ENCODE data around the gene GZMM.

Gene GZMM

DNA sequence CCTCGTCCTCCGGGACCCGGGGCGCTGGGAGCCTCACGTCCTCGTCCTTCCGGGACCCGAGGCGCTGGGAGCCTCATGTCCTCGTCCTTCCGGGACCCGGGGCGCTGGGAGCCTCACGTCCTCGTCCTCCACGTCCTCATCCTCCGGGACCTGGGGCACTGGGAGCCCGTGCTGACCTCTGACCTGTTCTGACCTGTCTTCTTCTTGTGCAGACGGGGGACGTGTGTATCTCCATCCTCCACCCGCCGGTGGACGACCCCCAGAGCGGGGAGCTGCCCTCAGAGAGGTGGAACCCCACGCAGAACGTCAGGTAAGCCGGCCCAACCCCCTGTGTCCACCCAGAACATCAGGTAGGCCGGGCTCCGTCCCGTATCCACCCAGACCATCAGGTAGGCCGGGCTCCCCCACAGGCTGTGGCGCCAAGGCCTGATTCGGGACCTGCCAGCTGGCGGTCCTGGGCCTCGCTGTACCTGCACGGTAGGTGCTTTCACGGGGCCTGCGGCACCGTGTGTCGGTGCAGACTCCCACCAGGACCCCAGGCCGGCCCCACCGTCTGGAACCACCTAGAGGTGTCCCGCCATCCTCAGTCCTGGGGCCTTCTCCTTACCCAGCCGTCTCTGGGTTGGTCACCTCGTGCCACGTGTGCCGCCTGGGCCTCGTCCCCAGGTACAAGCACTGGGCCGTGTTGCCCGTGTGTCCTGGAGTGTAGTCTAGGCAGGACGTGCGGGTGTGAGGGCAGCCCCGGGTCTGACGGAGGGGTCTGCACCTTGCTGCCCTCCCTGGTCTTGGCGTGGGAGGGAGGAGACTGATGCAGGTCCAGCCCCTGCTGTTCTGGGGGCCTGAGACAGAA, 7.6 kb upstream of the GZMM start:
- no peak overlapping the region for H3K27ac ChIP-seq (ENCODE audit: low read depth, low read length, severe bottlenecking)
- H3K9me3 ChIP-seq (ENCODE audit: control insufficient read depth, low read length): no peaks in the 10 kb centered on the region
- H3K36me3 ChIP-seq (ENCODE audit: control insufficient read depth, insufficient read depth, low read length): peaks cover 63% of the 10 kb centered on the region
- H3K4me3 ChIP-seq (ENCODE audit: extremely low read depth, insufficient read depth, low read length, poor library complexity, severe bottlenecking): no peak overlapping the region
- H3K4me1 ChIP-seq (ENCODE audit: control insufficient read depth, insufficient read depth, low read length, poor library complexity, severe bottlenecking): peaks cover 11% of the 10 kb centered on the region
- WGBS, 2 experiments (ENCODE audit: insufficient coverage in 2 of 2): 95 to 96% methylated on average over 53 to 55 of the region's 55 CpGs

DNA sequence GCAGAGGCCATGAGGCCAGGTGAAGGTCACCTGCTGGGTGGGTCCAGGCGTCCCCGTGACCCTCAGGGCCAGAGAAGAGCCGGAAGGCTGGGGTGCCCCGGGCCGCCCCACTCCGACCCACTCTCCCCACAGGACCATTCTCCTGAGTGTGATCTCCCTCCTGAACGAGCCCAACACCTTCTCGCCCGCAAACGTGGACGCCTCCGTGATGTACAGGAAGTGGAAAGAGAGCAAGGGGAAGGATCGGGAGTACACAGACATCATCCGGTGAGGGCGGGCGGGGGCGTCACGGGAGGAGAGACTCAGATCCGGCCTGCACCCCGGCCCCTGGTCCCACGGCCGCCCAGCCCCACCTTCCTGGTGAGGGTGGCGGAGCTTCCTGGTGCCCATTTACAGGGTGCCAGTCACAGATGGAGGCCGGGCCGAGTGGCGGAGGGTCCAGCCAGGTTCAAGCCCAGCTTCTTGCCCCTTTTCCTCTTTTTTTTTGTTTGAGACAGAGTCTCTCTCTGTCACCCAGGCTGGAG, 6.9 kb upstream of the GZMM start:
- Histone ChIP-seq H3K36me3 (ENCODE audit: control insufficient read depth, insufficient read depth, low read length) (peaks cover 70% of the 10 kb centered on the region), H3K4me1 (ENCODE audit: control insufficient read depth, insufficient read depth, low read length, poor library complexity, severe bottlenecking) (peaks cover 11% of the 10 kb centered on the region), H3K27ac (ENCODE audit: low read depth, low read length, severe bottlenecking) (no peak overlapping the region), H3K9me3 (ENCODE audit: control insufficient read depth, low read length) (no peaks in the 10 kb centered on the region), H3K4me3 (ENCODE audit: extremely low read depth, insufficient read depth, low read length, poor library complexity, severe bottlenecking) (no peak overlapping the region)
- 93 to 99% methylated on average over 19 to 21 of the region's 26 CpGs for WGBS, 2 experiments (ENCODE audit: insufficient coverage in 2 of 2)

- Histone ChIP-seq H3K4me1 (ENCODE audit: control insufficient read depth, insufficient read depth, low read length, poor library complexity, severe bottlenecking) (peaks cover 4% of the 10 kb centered on the region), H3K36me3 (ENCODE audit: control insufficient read depth, insufficient read depth, low read length) (peaks cover 74% of the 10 kb centered on the region), H3K27ac (ENCODE audit: low read depth, low read length, severe bottlenecking) (no peak overlapping the region), H3K9me3 (ENCODE audit: control insufficient read depth, low read length) (no peaks in the 10 kb centered on the region), H3K4me3 (ENCODE audit: extremely low read depth, insufficient read depth, low read length, poor library complexity, severe bottlenecking) (no peak overlapping the region)
- WGBS, 2 experiments (ENCODE audit: insufficient coverage in 2 of 2): 95 to 97% methylated on average over 38 to 40 of the region's 40 CpGs
Measured at GRCh38 chr19:538641-539428, 5.0 kb upstream of the GZMM start.

- peaks cover 68% of the 10 kb centered on the region for H3K36me3 ChIP-seq (ENCODE audit: control insufficient read depth, insufficient read depth, low read length)
- H3K27ac ChIP-seq (ENCODE audit: low read depth, low read length, severe bottlenecking): no peak overlapping the region
- H3K4me1 ChIP-seq (ENCODE audit: control insufficient read depth, insufficient read depth, low read length, poor library complexity, severe bottlenecking): no peaks in the 10 kb centered on the region
- H3K9me3 ChIP-seq (ENCODE audit: control insufficient read depth, low read length): no peaks in the 10 kb centered on the region
- H3K4me3 ChIP-seq (ENCODE audit: extremely low read depth, insufficient read depth, low read length, poor library complexity, severe bottlenecking): no peak overlapping the region
- 89 to 93% methylated on average over 26 to 28 of the region's 30 CpGs for WGBS, 2 experiments (ENCODE audit: insufficient coverage in 2 of 2)
Measured at GRCh38 chr19:539429-540030, 4.3 kb upstream of the GZMM start.

- no peak overlapping the region for H3K27ac ChIP-seq (ENCODE audit: low read depth, low read length, severe bottlenecking)
- peaks cover 57% of the 10 kb centered on the region for H3K36me3 ChIP-seq (ENCODE audit: control insufficient read depth, insufficient read depth, low read length)
- no peak overlapping the region for H3K4me3 ChIP-seq (ENCODE audit: extremely low read depth, insufficient read depth, low read length, poor library complexity, severe bottlenecking)
- no peaks in the 10 kb centered on the region for H3K9me3 ChIP-seq (ENCODE audit: control insufficient read depth, low read length)
- no peaks in the 10 kb centered on the region for H3K4me1 ChIP-seq (ENCODE audit: control insufficient read depth, insufficient read depth, low read length, poor library complexity, severe bottlenecking)
- 94 to 96% methylated on average over 45 to 51 of the region's 51 CpGs for WGBS, 2 experiments (ENCODE audit: insufficient coverage in 2 of 2)
Measured at GRCh38 chr19:540867-541637, 2.8 kb upstream of the GZMM start.

DNA sequence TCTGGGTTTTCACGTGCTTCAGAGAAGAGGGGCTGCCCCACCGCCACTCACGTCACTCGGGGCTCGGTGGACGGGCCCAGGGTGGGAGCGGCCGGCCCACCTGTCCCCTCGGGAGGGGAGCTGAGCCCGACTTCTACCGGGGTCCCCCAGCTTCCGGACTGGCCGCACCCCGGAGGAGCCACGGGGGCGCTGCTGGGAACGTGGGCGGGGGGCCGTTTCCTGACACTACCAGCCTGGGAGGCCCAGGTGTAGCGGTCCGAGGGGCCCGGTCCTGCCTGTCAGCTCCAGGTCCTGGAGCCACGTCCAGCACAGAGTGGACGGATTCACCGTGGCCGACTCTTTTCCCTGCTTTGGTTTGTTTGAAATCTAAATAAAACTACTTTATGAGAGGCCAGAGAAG, 2.2 kb upstream of the GZMM start:
- H3K4me3 ChIP-seq (ENCODE audit: extremely low read depth, insufficient read depth, low read length, poor library complexity, severe bottlenecking): no peak overlapping the region
- no peaks in the 10 kb centered on the region for H3K4me1 ChIP-seq (ENCODE audit: control insufficient read depth, insufficient read depth, low read length, poor library complexity, severe bottlenecking)
- no peaks in the 10 kb centered on the region for H3K9me3 ChIP-seq (ENCODE audit: control insufficient read depth, low read length)
- no peak overlapping the region for H3K27ac ChIP-seq (ENCODE audit: low read depth, low read length, severe bottlenecking)
- peaks cover 50% of the 10 kb centered on the region for H3K36me3 ChIP-seq (ENCODE audit: control insufficient read depth, insufficient read depth, low read length)
- 95 to 96% methylated on average over 12 to 26 of the region's 26 CpGs for WGBS, 2 experiments (ENCODE audit: insufficient coverage in 2 of 2)

- no peaks in the 10 kb centered on the region for H3K9me3 ChIP-seq (ENCODE audit: control insufficient read depth, low read length)
- H3K36me3 ChIP-seq (ENCODE audit: control insufficient read depth, insufficient read depth, low read length): peaks cover 45% of the 10 kb centered on the region
- WGBS, 2 experiments (ENCODE audit: insufficient coverage in 2 of 2): 93 to 95% methylated on average over 33 to 34 of the region's 34 CpGs
- no peak overlapping the region for H3K4me3 ChIP-seq (ENCODE audit: extremely low read depth, insufficient read depth, low read length, poor library complexity, severe bottlenecking)
- H3K27ac ChIP-seq (ENCODE audit: low read depth, low read length, severe bottlenecking): no peak overlapping the region
- no peaks in the 10 kb centered on the region for H3K4me1 ChIP-seq (ENCODE audit: control insufficient read depth, insufficient read depth, low read length, poor library complexity, severe bottlenecking)
Measured at GRCh38 chr19:542173-542866, 1.5 kb upstream of the GZMM start.

- 87 to 90% methylated on average over 13 to 15 of the region's 15 CpGs for WGBS, 2 experiments (ENCODE audit: insufficient coverage in 2 of 2)
- H3K27ac ChIP-seq (ENCODE audit: low read depth, low read length, severe bottlenecking): no peak overlapping the region
- H3K4me3 ChIP-seq (ENCODE audit: extremely low read depth, insufficient read depth, low read length, poor library complexity, severe bottlenecking): no peak overlapping the region
- no peaks in the 10 kb centered on the region for H3K9me3 ChIP-seq (ENCODE audit: control insufficient read depth, low read length)
- no peaks in the 10 kb centered on the region for H3K4me1 ChIP-seq (ENCODE audit: control insufficient read depth, insufficient read depth, low read length, poor library complexity, severe bottlenecking)
- H3K36me3 ChIP-seq (ENCODE audit: control insufficient read depth, insufficient read depth, low read length): peaks cover 11% of the 10 kb centered on the region
Measured at GRCh38 chr19:547117-547516, 3.3 kb downstream of the GZMM start.

- Histone ChIP-seq H3K4me3 (ENCODE audit: extremely low read depth, insufficient read depth, low read length, poor library complexity, severe bottlenecking) (no peak overlapping the region), H3K9me3 (ENCODE audit: control insufficient read depth, low read length) (no peaks in the 10 kb centered on the region), H3K27ac (ENCODE audit: low read depth, low read length, severe bottlenecking) (no peak overlapping the region), H3K4me1 (ENCODE audit: control insufficient read depth, insufficient read depth, low read length, poor library complexity, severe bottlenecking) (no peaks in the 10 kb centered on the region), H3K36me3 (ENCODE audit: control insufficient read depth, insufficient read depth, low read length) (peaks cover 3% of the 10 kb centered on the region)
- 93 to 95% methylated on average over 19 to 22 of the region's 26 CpGs for WGBS, 2 experiments (ENCODE audit: insufficient coverage in 2 of 2)
Measured at GRCh38 chr19:547836-548720, 4.2 kb downstream of the GZMM start.

Data from mesodermal cell (in vitro differentiated cells).